Mucosa of descending colon (tissue), 3 donors: ENCODE results near the gene PAQR7. TPM values are rescaled to one million over a fixed set of nuclear protein-coding genes. Genes with fewer than 3 reads are reported as not detected.
A peak's percentile ranks its signal among the peaks of the same experiment; 100 is the strongest.

ENCODE experiments used
- ATAC-seq: fragments of 200-7000 bp; cut with Tn5 transposase; one replicate; pipeline ENCODE4 v1.9.1; 2020; ENCODE audit warnings: mild to moderate bottlenecking, moderate library complexity
- DNase-seq, 3 donors: peaks; one replicate each; pipeline ENCODE4 v3.0.0-alpha.2; 2020
- H3K36me3 ChIP-seq: fragments of 200-600 bp; one replicate; pipeline ENCODE4 v1.8.0; 2021; ENCODE audit warnings: low read depth, mild to moderate bottlenecking
- H3K4me1 ChIP-seq: fragments of 200-600 bp; one replicate; pipeline ENCODE4 v1.8.0; 2021; ENCODE audit warnings: low read depth, mild to moderate bottlenecking
- H3K4me3 ChIP-seq: fragments of 200-600 bp; one replicate; pipeline ENCODE4 v1.8.0; 2021; ENCODE audit warnings: mild to moderate bottlenecking
- H3K9me3 ChIP-seq: fragments of 200-600 bp; one replicate; pipeline ENCODE4 v1.8.0; 2021; ENCODE audit warnings: mild to moderate bottlenecking
- CTCF ChIP-seq: fragments of 200-600 bp; IDR thresholded peaks from one replicate; pipeline ENCODE4 v1.8.0; 2022; ENCODE audit warnings: antibody characterized with exemption, mild to moderate bottlenecking
- intact Hi-C, 2 donors: fragments of 100-400 bp; cut with DNase I in 1 of 2; cut with micrococcal nuclease in 1 of 2; formaldehyde crosslinking; loops; one replicate each; pipeline versions ENCODE4 v1.11.0 to v1.11.1; 2022; cut with DNase I, micrococcal nuclease
- total RNA-seq, 3 donors: library from RNA; stranded (reverse); fragmentation: NEBNext Ultra II Directional in 2 of 3; extraction: Animal tissue kit (Norgen Biotek cat#: 25700) in 2 of 3; gene quantifications; one replicate each; pipeline versions ENCODE4 v1.2.1 to v1.2.4, GENCODE V29; 2021 to 2023
- donor health status: DM: no; HTN: no; CAD: no; lungs with moderate emphysema.
- donor health status: DM: no; HTN: no; CAD: no.
- donor health status: DM: no; HTN: yes; CAD: no.

Gene PAQR7
- total RNA-seq, 3 donors from 2014 or later: 2.5 to 7.7 (median 2.7) TPM

- ATAC-seq (no peak), DNase-seq (no peak)
- Histone ChIP-seq H3K9me3 (no peaks in the 10 kb centered on the region), H3K4me3 (no peak overlapping the region), H3K36me3 (no peaks in the 10 kb centered on the region), H3K4me1 (no peaks in the 10 kb centered on the region)
- no peak for TF ChIP-seq CTCF
- intact Hi-C loops: no loop called here
Observed at GRCh38 chr1:25911162-25911561, 35.7 kb upstream of the PAQR7 start.

- ATAC-seq: no peak
- DNase-seq: no peak
- Histone ChIP-seq H3K4me3 (no peak overlapping the region), H3K36me3 (no peaks in the 10 kb centered on the region), H3K4me1 (no peaks in the 10 kb centered on the region), H3K9me3 (no peaks in the 10 kb centered on the region)
- intact Hi-C loops: no loop called here
- no peak for TF ChIP-seq CTCF
Observed at GRCh38 chr1:25909040-25909439, 33.5 kb upstream of the PAQR7 start.

GRCh38 chr1:25908161-25908560 is 32.7 kb upstream of the PAQR7 start:
- Histone ChIP-seq H3K4me1 (no peaks in the 10 kb centered on the region), H3K4me3 (no peak overlapping the region), H3K36me3 (no peaks in the 10 kb centered on the region), H3K9me3 (no peaks in the 10 kb centered on the region)
- no peak for DNase-seq
- intact Hi-C loops: no loop called here
- no peak for ATAC-seq
- no peak for TF ChIP-seq CTCF

GRCh38 chr1:25907601-25908000 is 32.1 kb upstream of the PAQR7 start:
- H3K9me3 ChIP-seq: no peaks in the 10 kb centered on the region
- intact Hi-C loops: no loop called here
- H3K4me3 ChIP-seq: no peak overlapping the region
- DNase-seq: no peak
- TF ChIP-seq CTCF: no peak
- H3K4me1 ChIP-seq: no peaks in the 10 kb centered on the region
- ATAC-seq: no peak
- no peaks in the 10 kb centered on the region for H3K36me3 ChIP-seq

- peak in 1 of 3 donors; percentile 27 for DNase-seq
- peak; percentile 4 for ATAC-seq
- intact Hi-C loops: no loop called here
Observed at GRCh38 chr1:25906644-25907300, 31.3 kb upstream of the PAQR7 start.

More at GRCh38 chr1:25906644-25907300, 31.3 kb upstream of the PAQR7 start:
- Histone ChIP-seq H3K9me3 (no peaks in the 10 kb centered on the region), H3K4me1 (no peaks in the 10 kb centered on the region), H3K36me3 (no peaks in the 10 kb centered on the region), H3K4me3 (peak overlapping the region; percentile 44)
- no peak for TF ChIP-seq CTCF
